GM13976 (cell line): ENCODE results near the gene LRRC14B.
"Not testable (repeated sequence)": the region's sequence is repeated elsewhere in the genome, so short reads cannot be mapped to it uniquely, and the experiment has no call there.

Source experiments
- DNase-seq: peaks from one replicate; pipeline ENCODE4 v3.0.0; 2012; ENCODE audit warnings: low spot score
- CTCF ChIP-seq: IDR thresholded peaks from 2 replicates; pipeline ENCODE4 v1.5.1; 2012; ENCODE audit warnings: borderline replicate concordance, mild to moderate bottlenecking; ENCODE audit not compliant: insufficient read depth; ENCODE audit errors: extremely low read depth, missing control alignments, control extremely low read depth
- in situ Hi-C: fragments of 300-500 bp; cut with MboI; formaldehyde crosslinking; loops from one replicate; pipeline ENCODE4 v1.12.0; 2022; ENCODE audit warnings: low sequenced_read_pairs, mixed read lengths, inconsistent platforms; ENCODE audit not compliant: unreplicated experiment

The LRRC14B gene

GRCh38 chr5:163338-163620 lies 28.0 kb upstream of the LRRC14B start:
- DNase-seq, result no peak
- no peak for TF ChIP-seq CTCF

DNA sequence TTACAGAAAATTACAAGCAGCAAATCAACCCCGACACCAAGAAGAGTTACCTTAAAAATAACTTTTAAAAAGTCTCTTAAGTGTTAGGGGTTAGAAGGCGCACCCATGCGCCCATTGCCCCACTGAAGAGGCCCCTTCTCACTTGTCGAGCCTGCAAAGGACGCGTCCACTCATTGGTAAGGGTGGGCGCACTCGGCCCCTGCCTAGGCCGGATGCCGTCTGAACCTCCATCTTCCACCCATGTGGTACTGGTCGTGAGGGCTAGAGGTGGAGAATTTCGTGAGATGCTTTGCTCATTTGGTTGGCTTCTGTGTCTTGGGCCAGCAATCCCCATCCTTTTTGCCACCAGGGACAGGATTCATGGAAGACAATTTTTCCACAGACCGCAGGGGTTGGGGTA lies 27.5 kb upstream of the LRRC14B start:
- TF ChIP-seq CTCF, result no peak
- in situ Hi-C loops, result no loop called here
- DNase-seq, result no peak

More at GRCh38 chr5:163338-163620, 28.0 kb upstream of the LRRC14B start:
- in situ Hi-C loops, result no loop called here

GRCh38 chr5:164244-164643 lies 27.1 kb upstream of the LRRC14B start:
- no peak for DNase-seq
- no peak for TF ChIP-seq CTCF
- in situ Hi-C loops, result no loop called here

DNA sequence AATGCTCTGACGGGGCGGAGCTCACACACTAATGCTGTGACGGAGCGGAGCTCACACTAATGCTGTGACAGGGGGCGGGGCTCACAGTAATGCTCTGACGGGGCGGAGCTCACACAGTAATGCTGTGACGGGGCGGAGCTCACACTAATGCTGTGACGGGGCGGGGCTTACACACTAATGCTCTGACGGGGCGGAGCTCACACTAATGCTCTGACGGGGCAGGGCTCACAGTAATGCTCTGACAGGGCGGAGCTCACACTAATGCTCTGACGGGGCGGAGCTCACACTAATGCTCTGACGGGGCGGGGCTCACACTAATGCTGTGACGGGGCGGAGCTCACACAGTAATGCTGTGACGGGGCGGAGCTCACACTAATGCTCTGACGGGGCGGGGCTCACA lies 26.5 kb upstream of the LRRC14B start:
- DNase-seq, in situ Hi-C loops: not testable (repeated sequence)

- no peak for TF ChIP-seq CTCF
- in situ Hi-C loops, result no loop called here
- DNase-seq, result no peak
Observed at GRCh38 chr5:166441-167372, 24.6 kb upstream of the LRRC14B start.

DNA sequence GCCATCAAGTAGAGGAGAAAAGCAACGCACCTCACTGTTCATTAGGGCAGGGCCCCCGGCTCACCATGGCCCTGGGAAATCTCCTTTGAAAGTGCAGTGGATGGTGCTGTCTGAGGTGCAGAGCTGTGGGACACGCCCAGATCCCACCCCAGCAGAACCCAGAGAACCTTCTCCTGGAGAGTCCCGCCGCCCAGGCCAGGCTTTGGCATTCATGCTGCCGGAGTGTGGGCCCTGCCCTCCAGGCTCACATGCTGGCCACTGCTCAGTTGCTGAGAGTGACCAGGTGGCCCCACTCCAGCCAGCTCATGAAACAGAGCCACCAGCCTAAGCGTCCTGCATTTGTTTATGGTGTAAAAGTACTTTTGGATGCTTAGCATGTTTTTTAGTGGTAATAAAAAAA lies 23.8 kb upstream of the LRRC14B start:
- TF ChIP-seq CTCF, result no peak
- no peak for DNase-seq
- in situ Hi-C loops, result no loop called here

GRCh38 chr5:167982-168660 lies 23.2 kb upstream of the LRRC14B start:
- in situ Hi-C loops, result no loop called here
- DNase-seq, result no peak
- TF ChIP-seq CTCF, result no peak
